GM11168 (cell line): ENCODE data around the gene RTKN.

Source experiments
- in situ Hi-C: fragments of 300-500 bp; cut with MboI; formaldehyde crosslinking; loops from one replicate; pipeline ENCODE4 v1.12.0; 2022; ENCODE audit warnings: low sequenced_read_pairs; ENCODE audit not compliant: unreplicated experiment

The RTKN gene

DNA sequence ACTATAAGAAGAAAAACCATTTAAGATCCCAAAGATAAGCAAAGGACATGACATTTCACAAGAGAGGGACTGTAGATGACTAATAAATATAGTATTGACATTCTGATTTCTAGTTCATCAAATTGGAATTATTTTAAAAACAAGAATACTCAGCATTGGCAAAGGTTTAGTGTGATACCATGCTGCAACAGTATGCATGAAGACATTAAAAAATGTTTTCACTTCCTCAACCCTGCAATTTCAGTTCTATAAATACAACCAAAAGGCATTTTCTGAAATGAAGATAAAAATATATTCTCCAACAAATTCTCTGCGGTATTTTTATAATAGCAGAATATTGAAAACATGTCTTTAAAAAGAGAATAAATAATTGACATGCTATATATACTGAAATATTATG is 22.4 kb downstream of the RTKN start:
- in situ Hi-C loops, result no loop called here

- in situ Hi-C loops, result no loop called here
Observed at GRCh38 chr2:74418312-74418711, 23.4 kb downstream of the RTKN start.

GRCh38 chr2:74417763-74418162 is 24.0 kb downstream of the RTKN start:
- in situ Hi-C loops, result no loop called here

GRCh38 chr2:74417197-74417596 is 24.5 kb downstream of the RTKN start:
- in situ Hi-C loops, result no loop called here

DNA sequence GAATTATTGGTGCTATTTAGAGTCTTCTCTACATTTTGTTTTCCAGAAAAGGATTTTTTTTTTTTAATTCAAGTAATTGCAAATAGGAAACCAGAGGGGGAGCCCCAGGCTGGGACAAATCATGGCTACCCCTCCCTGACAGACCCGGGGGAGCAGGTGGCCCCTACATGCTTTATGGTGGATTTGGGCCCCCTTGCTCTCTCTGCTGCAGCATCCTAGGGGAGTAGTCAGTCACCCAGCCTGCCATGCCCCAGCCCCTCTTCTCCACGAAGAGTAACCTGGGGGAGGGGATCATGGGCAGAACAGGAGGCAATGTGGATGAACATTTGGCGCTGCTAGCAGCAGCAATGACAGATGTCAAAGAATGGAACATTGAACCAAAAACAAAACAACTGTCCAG is 25.0 kb downstream of the RTKN start:
- in situ Hi-C loops, result no loop called here

DNA sequence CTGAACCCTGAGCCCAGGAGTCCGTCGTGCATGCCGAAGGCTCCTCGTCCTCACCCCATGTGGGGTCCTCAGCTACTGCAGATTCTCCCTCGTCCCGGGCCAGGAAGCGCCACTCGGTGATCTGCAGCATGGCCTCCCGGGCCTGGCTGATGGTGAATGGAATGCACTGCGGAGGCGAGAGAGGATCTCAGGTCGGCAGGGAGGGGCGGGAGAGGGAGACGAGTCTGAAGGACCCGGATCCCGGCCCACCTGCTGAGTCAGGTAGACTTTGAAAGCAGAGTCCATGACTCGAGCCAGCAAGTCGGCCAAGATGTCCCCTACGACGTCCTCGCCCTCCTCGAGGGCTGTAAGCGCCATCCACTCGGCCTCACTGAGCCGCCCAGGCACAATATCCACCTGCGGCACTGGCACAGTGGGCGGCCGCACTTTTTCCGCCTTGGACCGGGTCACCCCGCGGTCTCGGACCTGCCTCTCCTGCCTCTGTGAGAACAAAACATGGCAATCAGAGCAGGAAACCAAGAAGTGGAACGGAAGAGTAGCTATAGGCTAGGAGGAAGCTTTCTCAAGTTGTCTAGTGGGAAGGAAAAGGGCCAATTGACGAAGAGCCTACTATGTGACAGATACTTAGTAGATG is 25.9 kb downstream of the RTKN start:
- in situ Hi-C loops, result no loop called here

DNA sequence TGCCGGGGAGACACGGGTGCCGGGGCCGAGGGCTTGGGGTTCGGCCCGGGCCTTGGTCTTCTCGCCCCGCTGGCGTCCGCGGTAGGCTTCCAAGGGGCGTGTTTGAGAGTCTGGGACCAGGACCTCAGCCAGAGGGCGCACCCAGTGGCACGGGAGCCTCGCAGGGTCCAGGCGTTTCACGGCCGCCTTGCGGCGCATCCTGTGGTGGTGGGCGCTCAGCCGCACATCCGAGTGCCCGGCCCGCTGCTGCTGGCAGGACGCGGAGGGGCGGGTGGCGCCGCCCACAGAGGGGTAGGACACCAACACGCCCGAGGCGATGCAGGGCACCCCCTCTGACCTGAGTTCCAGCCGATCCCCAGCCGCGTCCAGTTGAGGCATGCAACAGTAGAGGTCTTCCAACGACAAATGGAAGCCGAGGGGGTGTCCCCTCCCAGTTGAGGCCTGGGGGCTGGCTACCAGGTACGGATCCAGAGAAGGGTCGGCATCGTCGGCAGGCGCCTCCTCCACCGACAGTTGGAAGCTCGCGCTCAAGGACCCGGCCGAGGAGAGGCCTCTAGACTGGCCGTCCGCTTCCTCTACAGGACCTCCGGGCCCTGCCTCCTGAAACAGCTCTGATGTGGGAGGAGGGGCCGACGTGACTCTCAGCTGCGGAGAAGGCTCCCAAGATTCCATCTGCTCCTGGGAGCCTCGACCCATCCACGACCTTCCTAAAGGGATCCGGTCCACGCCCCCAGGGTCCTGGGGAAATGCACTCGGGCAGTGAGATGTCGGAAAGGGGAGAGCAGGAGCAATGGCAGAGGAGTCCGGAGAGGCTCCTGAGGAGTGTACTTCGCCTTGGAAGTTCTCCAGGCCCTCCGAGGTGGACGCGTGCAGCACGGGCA is 26.6 kb downstream of the RTKN start:
- in situ Hi-C loops, result no loop called here

GRCh38 chr2:74414441-74414840 is 27.3 kb downstream of the RTKN start:
- in situ Hi-C loops, result no loop called here

- in situ Hi-C loops, result no loop called here
Observed at GRCh38 chr2:74413001-74413698, 28.6 kb downstream of the RTKN start.

- in situ Hi-C loops, result no loop called here
Observed at GRCh38 chr2:74407682-74408081, 34.1 kb downstream of the RTKN start.

- in situ Hi-C loops, result no loop called here
Observed at GRCh38 chr2:74406035-74406434, 35.7 kb downstream of the RTKN start.

- in situ Hi-C loops, result no loop called here
Observed at GRCh38 chr2:74401891-74402290, 39.8 kb downstream of the RTKN start.

DNA sequence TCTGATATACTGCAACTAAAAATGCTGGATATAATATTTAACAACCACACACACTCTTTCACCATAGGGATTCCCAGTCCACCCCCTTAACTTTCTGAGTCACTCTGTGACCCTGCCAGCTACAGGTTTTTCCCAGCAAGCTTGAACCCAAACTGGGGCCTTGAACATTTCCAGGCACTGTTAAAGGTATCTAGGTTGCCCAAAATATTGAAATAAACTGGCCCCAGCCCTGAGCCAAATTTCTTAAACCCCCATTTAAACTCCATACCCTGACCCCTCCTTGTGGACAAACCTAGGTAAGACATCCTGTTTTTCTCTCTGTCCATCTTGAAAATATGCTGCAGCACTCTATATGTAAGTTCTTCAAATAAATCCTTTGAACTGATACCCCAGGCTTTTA is 42.0 kb downstream of the RTKN start:
- in situ Hi-C loops, result no loop called here

- in situ Hi-C loops, result no loop called here
Observed at GRCh38 chr2:74396149-74396548, 45.6 kb downstream of the RTKN start.

GRCh38 chr2:74393525-74393924 is 48.2 kb downstream of the RTKN start:
- in situ Hi-C loops, result no loop called here

- in situ Hi-C loops, result no loop called here
Observed at GRCh38 chr2:74392449-74392743, 49.3 kb downstream of the RTKN start.

DNA sequence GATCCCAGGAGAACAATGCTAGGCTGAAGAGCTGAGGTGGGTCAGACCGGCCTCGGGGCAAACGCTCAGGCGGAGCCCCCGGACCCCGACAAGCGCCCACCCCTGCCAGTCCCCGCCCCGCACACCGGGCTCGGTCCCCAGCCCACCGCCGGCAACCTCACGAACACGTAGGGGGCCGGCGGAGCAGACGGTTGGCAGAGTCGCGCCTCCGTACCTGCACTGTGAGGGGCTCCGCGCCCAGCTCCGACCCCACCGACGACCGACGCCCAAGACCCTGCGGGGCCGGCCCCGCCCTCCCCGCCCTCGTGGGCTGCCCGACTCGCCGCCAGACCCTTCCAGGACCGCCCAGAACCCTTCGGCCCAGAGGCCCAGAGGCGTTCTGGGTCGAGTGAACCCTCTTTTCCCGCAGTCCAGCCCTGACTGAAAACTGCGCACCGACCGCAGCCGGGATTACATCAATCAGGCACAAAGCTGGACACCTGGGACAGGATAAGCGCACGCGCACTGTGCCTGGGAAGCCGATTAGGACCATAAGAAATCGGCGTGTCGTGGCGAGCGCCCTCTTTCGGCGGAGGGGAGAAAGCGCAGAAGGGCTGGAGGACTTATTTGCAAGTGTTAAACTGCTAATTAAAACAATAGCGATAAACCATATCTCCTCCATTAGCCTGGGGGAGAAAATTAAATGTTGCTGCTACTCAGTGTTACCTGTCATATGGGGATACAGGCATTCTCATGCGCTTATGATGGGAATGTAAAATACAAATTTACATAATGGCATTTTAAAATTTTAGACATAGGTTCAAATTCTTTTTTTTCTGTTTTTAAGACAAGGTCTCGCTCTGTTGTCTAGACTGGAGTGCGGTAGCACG is 49.9 kb downstream of the RTKN start:
- in situ Hi-C loops, result no loop called here

DNA sequence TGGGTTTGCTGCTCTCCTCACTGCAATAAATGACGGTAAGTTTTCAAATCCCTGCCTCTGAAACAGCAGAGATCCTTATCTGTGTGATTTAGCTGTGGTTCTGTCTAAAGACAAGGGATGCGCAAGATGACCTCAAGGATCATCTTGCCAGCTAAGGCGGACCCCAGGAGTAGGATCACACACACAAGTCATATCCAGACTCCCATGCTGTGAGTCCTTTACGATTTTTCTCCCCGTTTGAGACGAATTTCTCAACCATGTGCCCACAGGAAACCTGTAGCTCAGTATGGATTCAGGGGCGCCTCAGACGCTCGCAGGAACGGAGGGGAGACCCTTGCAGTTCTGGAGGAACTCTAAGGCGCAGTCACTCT is 50.5 kb downstream of the RTKN start:
- in situ Hi-C loops, result no loop called here

GRCh38 chr2:74390606-74391005 is 51.1 kb downstream of the RTKN start:
- in situ Hi-C loops, result no loop called here

DNA sequence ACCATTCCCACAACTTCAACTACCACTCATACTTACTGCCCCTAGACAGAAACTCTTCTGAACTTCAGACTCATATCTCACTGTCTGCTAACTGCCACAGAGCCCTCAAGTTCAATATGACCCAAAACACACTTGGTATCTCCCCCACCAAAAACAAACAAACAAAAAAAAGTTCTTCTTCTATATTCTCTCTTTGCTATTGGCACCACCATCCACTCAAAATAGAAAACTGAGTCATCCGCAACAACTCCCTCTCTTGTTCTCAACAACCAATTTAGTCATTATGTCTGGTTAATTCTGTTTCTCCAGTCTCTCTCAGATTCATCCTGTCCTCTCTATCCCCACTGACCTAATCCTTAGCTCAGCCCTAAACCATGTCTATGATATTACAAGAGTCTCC is 54.4 kb downstream of the RTKN start:
- in situ Hi-C loops, result no loop called here

DNA sequence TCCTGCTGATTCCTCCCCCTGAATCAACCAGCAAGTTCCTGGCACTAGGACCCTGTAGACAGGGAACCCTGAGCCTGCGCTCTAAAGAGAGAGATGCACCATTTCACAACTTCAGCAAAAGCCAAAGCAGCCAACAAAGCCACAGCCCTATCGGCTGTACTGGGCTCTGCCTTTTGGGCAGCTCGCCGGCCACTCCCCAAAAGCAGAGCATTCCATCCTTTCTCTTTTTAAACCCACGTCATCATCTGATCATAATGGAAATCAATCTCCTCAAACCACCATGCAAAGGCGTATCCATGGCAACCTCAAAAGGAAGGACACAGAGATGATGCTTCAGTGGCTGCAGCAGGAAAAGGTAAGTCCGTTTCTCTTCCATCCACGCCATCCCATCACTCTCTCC is 56.3 kb downstream of the RTKN start:
- in situ Hi-C loops, result no loop called here
